ENCODE data around the gene CLEC17A. TPM values are rescaled to one million over a fixed set of nuclear protein-coding genes. Genes with fewer than 3 reads are reported as not detected.

CLEC17A gene
- total RNA-seq, 1 experiment from 2014 or later, result not detected

GRCh38 chr19:14565298-14565679, 17.6 kb upstream of the CLEC17A start:
- H3K4me1 Mint-ChIP-seq (ENCODE audit: insufficient read depth, unreplicated experiment), result peaks cover 24% of the 10 kb centered on the region
- intact Hi-C loops (cut with micrococcal nuclease), result no loop called here
- H3K27me3 Mint-ChIP-seq (ENCODE audit: insufficient read depth, unreplicated experiment), result no peaks in the 10 kb centered on the region
- H3K27ac Mint-ChIP-seq (ENCODE audit: low read depth, unreplicated experiment), result no peak overlapping the region
- no peak for DNase-seq (ENCODE audit: unreplicated experiment)
- no peaks in the 10 kb centered on the region for H3K9me3 Mint-ChIP-seq (ENCODE audit: unreplicated experiment)
- POLR2A ChIA-PET, result interaction anchor here (0.7 kb wide), 1 partner anchor 427 kb away, joined by 3 read pairs; no protein-coding TSS in a partner anchor
- BruUV-seq (replicated peaks), result no TSS peak
- no peak overlapping the region for H3K4me3 Mint-ChIP-seq (ENCODE audit: unreplicated experiment)
- CTCF ChIA-PET, result no interaction called here
- no peaks in the 10 kb centered on the region for H3K36me3 Mint-ChIP-seq (ENCODE audit: insufficient read depth, unreplicated experiment)
- TF ChIP-seq, protein P1, sequence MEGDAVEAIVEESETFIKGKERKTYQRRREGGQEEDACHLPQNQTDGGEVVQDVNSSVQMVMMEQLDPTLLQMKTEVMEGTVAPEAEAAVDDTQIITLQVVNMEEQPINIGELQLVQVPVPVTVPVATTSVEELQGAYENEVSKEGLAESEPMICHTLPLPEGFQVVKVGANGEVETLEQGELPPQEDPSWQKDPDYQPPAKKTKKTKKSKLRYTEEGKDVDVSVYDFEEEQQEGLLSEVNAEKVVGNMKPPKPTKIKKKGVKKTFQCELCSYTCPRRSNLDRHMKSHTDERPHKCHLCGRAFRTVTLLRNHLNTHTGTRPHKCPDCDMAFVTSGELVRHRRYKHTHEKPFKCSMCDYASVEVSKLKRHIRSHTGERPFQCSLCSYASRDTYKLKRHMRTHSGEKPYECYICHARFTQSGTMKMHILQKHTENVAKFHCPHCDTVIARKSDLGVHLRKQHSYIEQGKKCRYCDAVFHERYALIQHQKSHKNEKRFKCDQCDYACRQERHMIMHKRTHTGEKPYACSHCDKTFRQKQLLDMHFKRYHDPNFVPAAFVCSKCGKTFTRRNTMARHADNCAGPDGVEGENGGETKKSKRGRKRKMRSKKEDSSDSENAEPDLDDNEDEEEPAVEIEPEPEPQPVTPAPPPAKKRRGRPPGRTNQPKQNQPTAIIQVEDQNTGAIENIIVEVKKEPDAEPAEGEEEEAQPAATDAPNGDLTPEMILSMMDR (IDR thresholded peaks at IDR 0.05; ENCODE audit: unreplicated experiment), result no peak

DNA sequence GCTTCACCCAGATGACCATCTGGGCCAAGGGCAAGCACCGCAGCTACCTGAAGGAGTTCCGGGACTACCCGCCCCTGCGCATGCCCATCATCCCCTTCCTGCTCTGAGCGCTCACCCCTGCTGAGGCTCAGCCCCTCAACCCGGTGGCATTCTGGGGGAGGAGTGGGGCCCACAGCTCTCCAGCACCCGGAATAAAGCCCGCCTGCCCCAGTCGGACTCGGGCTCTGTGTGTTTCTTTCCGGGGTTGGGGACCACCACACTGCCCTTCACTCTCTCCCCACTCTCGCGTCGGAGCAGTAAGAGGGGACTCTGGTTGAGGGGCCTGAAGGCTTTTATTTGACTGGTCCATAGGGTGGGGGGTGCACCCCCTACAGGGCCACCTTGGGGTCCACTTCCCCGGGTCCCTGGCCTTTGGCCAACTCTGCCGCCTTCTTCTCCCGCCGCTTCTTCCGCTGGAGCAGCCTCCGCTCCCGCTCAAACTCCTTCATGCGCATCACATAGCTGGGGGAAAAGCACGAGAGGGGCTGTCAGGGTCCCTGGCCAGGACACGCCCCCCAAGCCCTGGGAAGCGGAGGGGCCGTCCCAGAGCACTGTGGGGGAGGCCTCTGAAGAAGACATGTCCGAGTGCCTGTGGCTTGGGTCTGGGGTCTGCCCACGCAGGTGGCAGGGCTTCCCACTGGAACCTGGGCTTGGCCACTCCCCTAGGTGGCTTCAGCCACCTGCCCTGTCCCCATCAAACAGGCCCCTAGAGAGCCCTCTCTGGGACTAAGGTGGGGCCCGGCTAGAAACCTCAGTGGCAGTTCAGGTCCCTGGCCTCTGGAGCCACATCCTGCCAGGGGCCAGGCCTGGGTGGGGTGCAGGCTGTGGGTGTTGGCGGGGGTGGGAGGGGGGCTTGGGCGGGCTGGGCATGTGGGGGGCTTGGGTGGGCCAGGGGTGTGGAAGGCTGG, 16.8 kb upstream of the CLEC17A start:
- POLR2A ChIA-PET, result no interaction called here

GRCh38 chr19:14566712-14567077, 16.2 kb upstream of the CLEC17A start:
- Mint-ChIP-seq H3K27me3 (ENCODE audit: insufficient read depth, unreplicated experiment) (no peaks in the 10 kb centered on the region), H3K27ac (ENCODE audit: low read depth, unreplicated experiment) (no peak overlapping the region), H3K4me1 (ENCODE audit: insufficient read depth, unreplicated experiment) (peaks cover 15% of the 10 kb centered on the region), H3K4me3 (ENCODE audit: unreplicated experiment) (no peak overlapping the region), H3K9me3 (ENCODE audit: unreplicated experiment) (no peaks in the 10 kb centered on the region), H3K36me3 (ENCODE audit: insufficient read depth, unreplicated experiment) (no peaks in the 10 kb centered on the region)
- no TSS peak for BruUV-seq (replicated peaks)
- ChIA-PET POLR2A (no interaction called here), CTCF (interaction anchor here (0.6 kb wide), 1 partner anchor 237 kb away, joined by 3 read pairs; no protein-coding TSS in a partner anchor)
- no peak for DNase-seq (ENCODE audit: unreplicated experiment)
- intact Hi-C loops (cut with micrococcal nuclease), result no loop called here
- TF ChIP-seq, protein P1 (IDR thresholded peaks at IDR 0.05; ENCODE audit: unreplicated experiment), result no peak

More for the DNA sequence above, 16.8 kb upstream of the CLEC17A start:
- no peak for DNase-seq (ENCODE audit: unreplicated experiment)
- H3K4me3 Mint-ChIP-seq (ENCODE audit: unreplicated experiment), result no peak overlapping the region
- H3K4me1 Mint-ChIP-seq (ENCODE audit: insufficient read depth, unreplicated experiment), result peaks cover 20% of the 10 kb centered on the region
- H3K27me3 Mint-ChIP-seq (ENCODE audit: insufficient read depth, unreplicated experiment), result no peaks in the 10 kb centered on the region
- no TSS peak for BruUV-seq (replicated peaks)
- H3K36me3 Mint-ChIP-seq (ENCODE audit: insufficient read depth, unreplicated experiment), result no peaks in the 10 kb centered on the region
- TF ChIP-seq, protein P1 (IDR thresholded peaks at IDR 0.05; ENCODE audit: unreplicated experiment), result no peak
- no peak overlapping the region for H3K27ac Mint-ChIP-seq (ENCODE audit: low read depth, unreplicated experiment)
- CTCF ChIA-PET, result no interaction called here
- intact Hi-C loops (cut with micrococcal nuclease), result no loop called here
- no peaks in the 10 kb centered on the region for H3K9me3 Mint-ChIP-seq (ENCODE audit: unreplicated experiment)

GRCh38 chr19:14567079-14567478, 15.8 kb upstream of the CLEC17A start:
- CTCF ChIA-PET, result interaction anchor here (0.6 kb wide), 3 partner anchors 209 to 1012 kb away, joined by 3 to 4 read pairs (median 3); no protein-coding TSS in a partner anchor
- Mint-ChIP-seq H3K9me3 (ENCODE audit: unreplicated experiment) (no peaks in the 10 kb centered on the region), H3K4me3 (ENCODE audit: unreplicated experiment) (no peak overlapping the region), H3K36me3 (ENCODE audit: insufficient read depth, unreplicated experiment) (no peaks in the 10 kb centered on the region), H3K27me3 (ENCODE audit: insufficient read depth, unreplicated experiment) (no peaks in the 10 kb centered on the region), H3K27ac (ENCODE audit: low read depth, unreplicated experiment) (no peak overlapping the region), H3K4me1 (ENCODE audit: insufficient read depth, unreplicated experiment) (peaks cover 11% of the 10 kb centered on the region)
- BruUV-seq (replicated peaks), result no TSS peak
- POLR2A ChIA-PET, result interaction anchor here (1.2 kb wide), 1 partner anchor 61 kb away, joined by 3 read pairs; no protein-coding TSS in a partner anchor
- TF ChIP-seq, protein P1 (IDR thresholded peaks at IDR 0.05; ENCODE audit: unreplicated experiment), result no peak
- intact Hi-C loops (cut with micrococcal nuclease), result no loop called here
- no peak for DNase-seq (ENCODE audit: unreplicated experiment)
